Erythroblast (primary cell): ENCODE measurements around the gene MEOX2.

Experiments used
- GATA1 ChIP-seq: IDR thresholded peaks from 2 replicates; pipeline ENCODE4 v1.6.1; 2011; ENCODE audit warnings: low read depth, mild to moderate bottlenecking, control low read depth, low read length, moderate library complexity
- POLR2A ChIP-seq: IDR thresholded peaks from 2 replicates; pipeline ENCODE4 v1.6.1; 2011; ENCODE audit warnings: mild to moderate bottlenecking, low read length

DNA sequence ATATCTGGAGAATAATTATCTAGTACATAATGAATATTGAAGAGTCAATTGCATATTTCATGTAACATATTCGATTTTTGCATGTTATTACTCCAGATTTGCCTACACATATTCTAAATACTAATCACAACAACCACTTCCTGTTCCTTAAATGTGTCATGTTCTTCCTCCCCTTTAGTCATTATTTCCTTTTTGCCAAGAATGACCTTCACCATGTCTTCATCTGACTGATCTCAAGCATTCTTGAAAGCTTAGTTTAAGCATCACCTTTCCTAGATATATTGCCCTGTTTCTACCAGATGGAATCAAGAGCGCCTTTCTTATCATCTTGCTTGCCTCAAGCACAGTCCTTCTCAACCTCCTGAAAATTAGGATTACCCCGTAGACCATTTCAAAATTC lies 23.5 kb upstream of the MEOX2 start:
- TF ChIP-seq POLR2A = no peak
- TF ChIP-seq GATA1 = no peak
